KOPT-K1 (cell line): ENCODE results near the gene CDK5RAP1.
"Not testable (repeated sequence)": the region's sequence is repeated elsewhere in the genome, so short reads cannot be mapped to it uniquely, and the experiment has no call there.

ENCODE experiments used
- H3K27ac ChIP-seq: fragments of 200-600 bp; sonication (generic); 2 replicates; pipeline ENCODE4 v1.5.1; 2016; ENCODE audit warnings: antibody characterized with exemption, mild to moderate bottlenecking, low read depth, low read length; ENCODE audit not compliant: poor library complexity, severe bottlenecking
- H3K36me3 ChIP-seq: fragments of 200-600 bp; sonication (generic); 2 replicates; pipeline ENCODE4 v1.5.1; 2017; ENCODE audit warnings: antibody characterized with exemption, mild to moderate bottlenecking, low read length, moderate library complexity; ENCODE audit not compliant: insufficient read depth
- H3K9me3 ChIP-seq: fragments of 200-600 bp; sonication (generic); 2 replicates; pipeline ENCODE4 v1.5.1; 2017; ENCODE audit warnings: antibody characterized with exemption, low read length, mild to moderate bottlenecking; ENCODE audit not compliant: insufficient read depth, poor library complexity, severe bottlenecking

Gene CDK5RAP1, protein sequence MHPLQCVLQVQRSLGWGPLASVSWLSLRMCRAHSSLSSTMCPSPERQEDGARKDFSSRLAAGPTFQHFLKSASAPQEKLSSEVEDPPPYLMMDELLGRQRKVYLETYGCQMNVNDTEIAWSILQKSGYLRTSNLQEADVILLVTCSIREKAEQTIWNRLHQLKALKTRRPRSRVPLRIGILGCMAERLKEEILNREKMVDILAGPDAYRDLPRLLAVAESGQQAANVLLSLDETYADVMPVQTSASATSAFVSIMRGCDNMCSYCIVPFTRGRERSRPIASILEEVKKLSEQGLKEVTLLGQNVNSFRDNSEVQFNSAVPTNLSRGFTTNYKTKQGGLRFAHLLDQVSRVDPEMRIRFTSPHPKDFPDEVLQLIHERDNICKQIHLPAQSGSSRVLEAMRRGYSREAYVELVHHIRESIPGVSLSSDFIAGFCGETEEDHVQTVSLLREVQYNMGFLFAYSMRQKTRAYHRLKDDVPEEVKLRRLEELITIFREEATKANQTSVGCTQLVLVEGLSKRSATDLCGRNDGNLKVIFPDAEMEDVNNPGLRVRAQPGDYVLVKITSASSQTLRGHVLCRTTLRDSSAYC

DNA sequence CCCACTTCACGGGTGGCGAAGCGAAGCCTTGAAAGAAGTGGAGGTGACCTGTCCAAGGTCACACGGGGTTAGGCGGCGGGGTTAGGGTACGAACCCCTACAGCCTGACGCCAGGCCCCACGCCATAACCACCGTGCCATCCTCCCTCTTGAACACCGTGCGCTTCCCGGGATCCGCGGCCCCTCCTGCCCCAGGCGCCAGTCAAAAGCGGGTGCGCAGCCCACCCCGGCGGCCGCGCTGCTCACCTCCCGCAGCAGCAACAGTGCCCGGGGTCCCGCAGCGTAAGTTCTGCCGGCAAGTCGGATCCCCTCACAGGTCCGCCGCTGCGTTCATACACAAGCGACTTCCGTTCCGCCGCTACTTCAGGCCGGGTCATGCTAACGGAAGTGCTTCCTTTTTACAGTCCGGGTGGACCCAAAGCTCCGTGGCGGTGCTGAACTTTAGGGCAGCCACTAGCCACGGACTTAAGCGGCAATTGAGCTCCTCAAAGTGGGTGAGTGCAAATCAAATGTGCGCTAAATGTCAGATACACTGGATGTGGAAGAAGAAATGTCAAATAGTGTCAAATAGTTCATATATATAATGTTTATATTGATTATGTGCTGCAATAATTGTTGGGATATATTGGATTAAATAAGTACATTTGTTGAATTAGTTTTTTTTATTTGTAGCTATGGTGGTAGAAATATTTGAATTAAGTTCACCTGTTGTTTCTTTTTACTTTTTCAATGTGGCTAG lies at the start of gene CDK5RAP1:
Gene CDK5RAP1, minus strand, starts transcription at position 336 of the 737 bp plus-strand sequence. CDS start 4,455 bp downstream, outside the sequence.
- H3K36me3 ChIP-seq: peaks cover 16% of the 10 kb centered on the region; the same call in 1 of the 2 replicates
- no peaks in the 10 kb centered on the region for H3K9me3 ChIP-seq
- peak within 1 kb of the TSS; percentile 60 for H3K27ac ChIP-seq

DNA sequence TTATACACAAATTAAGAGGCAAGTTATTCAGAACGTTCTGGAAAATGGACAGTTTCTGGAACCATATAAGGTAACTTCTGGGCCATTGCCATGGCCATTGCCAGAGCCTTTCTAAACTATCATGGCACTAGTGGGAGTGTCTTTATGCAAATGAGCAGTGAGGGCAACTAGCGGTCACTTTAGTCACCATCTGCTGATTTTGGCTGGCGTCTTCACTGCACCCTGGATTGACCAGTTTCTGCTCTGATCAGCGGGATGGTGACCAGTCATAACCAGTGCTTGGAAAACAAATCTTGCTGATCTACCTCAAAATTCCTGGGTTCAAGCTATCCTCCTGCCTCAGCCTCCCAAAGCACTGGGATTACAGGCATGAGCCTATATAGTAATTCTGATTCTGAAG lies 49.5 kb upstream of the CDK5RAP1 start:
- Histone ChIP-seq H3K27ac (no peak overlapping the region), H3K36me3 (no peaks in the 10 kb centered on the region), H3K9me3 (peaks cover 7% of the 10 kb centered on the region)

DNA sequence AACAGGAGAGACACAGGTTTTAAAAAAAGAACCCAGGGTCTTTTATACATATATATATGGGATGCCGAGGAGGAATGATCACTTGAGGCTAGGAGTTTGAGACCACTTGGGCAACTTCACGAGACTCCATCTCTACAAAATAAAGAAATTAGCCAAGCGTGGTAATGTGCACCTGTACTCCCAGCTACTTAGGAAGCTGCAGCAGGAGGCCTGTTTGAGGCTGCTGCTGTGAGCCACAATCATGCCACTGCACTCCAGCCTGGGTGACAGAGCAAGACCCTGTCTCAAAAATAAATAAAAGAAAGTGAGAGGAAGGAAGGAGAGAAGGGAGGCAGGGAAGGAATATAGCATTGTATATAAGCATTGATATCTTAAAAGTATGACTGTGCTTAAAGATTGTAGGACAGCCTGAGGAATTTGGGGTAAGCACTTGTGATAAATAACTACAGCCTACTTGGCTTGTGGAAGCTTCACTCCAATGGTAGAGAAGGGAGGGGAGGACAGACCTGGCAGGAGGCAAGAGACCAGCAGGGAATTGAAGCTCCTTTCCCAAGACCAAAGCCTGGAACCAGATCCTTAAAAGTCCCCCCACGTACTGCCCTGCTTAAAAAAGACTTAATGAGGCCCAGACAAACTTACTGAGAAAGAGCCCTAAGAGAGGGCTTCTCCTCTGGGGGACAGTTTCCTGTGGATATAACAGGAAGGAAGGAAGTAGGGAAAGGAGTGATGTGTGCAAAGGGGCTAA lies 44.7 kb upstream of the CDK5RAP1 start:
- H3K9me3 ChIP-seq: peaks cover 7% of the 10 kb centered on the region
- H3K27ac ChIP-seq: no peak overlapping the region
- no peaks in the 10 kb centered on the region for H3K36me3 ChIP-seq

DNA sequence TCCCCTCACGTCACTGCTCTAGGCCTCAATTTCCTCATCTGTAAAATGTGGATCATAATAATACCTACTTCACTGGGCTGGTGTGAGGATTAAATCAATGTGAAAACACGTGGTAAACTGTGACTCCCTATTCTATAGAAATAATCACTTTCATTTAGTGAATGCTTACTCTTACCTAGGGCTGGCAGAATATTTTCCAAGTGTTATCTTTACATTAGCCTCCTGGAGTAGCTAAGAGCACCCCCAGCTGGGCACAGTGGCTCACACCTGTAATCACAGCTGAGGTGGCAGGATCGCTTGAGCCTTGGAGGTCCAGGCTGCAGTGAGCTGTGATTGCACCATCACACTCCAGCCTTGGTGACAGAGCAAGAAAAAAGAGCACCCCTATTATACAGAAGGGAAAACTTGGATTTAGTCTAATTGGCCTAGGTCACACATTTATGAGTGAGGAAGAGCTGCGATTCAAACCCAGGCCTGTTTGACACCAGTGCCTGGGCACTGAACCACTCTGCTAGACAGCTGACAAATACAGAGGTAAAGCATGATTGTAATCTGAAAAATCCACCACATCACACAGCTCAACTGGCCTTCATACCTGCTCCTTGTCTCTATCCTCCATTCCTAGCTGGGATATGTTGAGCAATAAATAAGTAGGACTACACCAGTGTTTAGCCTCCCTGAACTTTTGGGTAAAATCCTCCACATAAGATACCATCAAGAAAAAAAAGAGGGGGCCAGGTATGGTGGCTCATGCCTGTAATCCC lies 43.7 kb upstream of the CDK5RAP1 start:
- Histone ChIP-seq H3K36me3 (no peaks in the 10 kb centered on the region), H3K27ac (peak overlapping the region; percentile 70), H3K9me3 (peaks cover 7% of the 10 kb centered on the region)

DNA sequence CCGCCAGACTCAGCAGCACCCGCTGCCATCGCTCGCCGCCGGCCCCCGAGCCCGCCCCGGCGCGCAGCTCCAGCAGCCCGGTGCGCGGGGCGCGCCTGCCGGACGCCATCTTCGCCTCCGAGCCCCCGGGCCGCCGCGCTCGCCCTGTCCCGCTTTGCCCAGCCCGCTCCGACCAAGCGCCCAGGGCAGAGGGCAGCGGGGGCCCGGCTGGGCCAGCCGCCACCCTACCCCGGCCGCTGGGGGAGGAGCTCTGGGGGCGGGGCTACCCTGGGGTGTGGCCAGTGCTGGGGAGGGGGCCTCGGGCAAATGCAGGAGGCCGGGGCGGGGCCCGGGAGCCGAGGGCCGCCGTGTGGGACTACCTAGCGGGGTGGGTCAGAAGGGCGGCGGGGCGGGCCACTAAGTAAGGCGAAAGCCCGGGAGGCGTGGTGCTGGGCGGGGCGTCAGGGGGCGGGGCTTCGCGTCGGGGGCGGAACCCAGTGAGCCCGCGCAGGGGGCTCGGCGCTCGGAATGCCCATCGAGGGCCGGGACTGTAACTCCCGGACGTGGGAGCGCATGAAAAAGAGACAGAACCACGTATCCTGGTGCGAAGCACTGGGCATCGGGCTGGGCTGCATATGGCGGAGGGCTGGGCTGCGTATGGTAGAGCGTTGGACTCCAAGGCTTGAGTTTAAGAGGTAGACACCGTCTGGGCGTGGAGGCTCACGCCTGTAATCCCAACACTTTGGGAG lies 42.4 kb upstream of the CDK5RAP1 start, which contains the start of gene SNTA1:
Gene SNTA1, minus strand, starts transcription at position 252 of the 728 bp plus-strand sequence. Its CDS starts 143 bp downstream, at position 109.
- Histone ChIP-seq H3K27ac (peak within 1 kb of the TSS; percentile 70), H3K36me3 (no peaks in the 10 kb centered on the region), H3K9me3 (peaks cover 5% of the 10 kb centered on the region)

DNA sequence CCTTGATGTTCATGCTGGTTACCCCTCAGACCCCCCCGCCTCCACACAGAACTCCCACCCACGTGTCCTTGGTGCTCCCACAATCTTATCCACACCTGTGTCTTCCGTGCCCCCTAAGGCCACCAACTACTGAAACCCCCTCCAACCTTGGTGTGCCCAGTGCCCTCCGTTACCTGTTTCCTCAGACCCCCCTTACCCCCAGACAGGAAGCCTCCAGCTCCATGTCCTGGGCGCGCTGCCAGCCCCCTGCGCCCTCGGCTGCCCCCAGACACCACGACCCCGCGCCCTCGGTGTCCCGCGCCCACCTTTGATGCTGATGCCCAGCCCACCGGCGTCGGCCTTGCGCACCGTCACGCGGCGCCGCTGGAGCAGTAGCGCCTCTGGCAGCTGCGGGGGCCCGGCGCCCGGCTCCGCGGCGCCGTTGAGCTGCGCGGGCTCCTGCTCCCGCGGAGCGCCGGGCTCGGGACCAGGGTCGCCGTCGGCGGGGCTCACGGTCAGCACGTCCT lies 41.7 kb upstream of the CDK5RAP1 start:
- Histone ChIP-seq H3K36me3 (no peaks in the 10 kb centered on the region), H3K9me3 (no peaks in the 10 kb centered on the region), H3K27ac (peak overlapping the region; percentile 70)

DNA sequence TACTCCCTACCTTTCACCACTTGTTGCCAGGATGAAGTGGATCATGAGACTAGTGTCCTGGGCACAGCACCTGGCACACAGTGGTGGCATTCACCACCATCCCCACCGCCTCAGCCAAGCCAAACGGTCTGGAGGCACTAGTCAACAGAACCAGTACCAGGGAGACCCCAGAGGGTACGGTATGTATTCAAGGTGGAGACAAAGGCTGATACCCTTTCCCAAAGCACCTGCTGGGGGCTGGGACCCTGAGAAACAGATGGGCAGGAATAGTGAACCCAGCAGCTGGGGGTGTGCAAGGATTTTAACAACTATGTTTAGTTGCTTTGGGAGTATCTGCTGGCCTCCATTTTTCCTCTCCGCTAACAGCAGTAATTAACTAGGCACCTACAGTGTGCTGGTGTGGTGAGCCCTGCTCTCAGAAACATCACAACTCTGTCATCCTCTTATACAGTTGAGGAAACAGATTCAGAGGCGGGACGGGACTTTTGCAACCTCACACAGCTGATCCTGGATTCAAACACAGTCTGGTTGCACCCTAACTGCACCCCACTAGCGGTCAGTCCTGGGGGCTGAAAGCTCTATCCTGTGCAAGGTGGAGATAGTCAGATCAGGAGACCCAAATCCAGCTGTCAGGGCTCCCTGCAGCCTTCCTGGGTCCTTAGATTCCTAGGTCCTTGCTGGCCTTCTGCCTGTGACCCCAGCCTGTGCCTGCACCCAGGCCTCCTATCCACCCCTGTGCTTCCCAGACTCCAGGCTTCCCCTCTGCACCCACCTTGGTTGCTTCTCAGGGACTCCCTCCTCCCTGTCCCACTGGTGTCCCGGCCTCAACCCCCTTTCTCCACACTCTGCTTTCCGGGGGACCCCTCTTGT lies 41.1 kb upstream of the CDK5RAP1 start:
- Histone ChIP-seq H3K36me3 (no peaks in the 10 kb centered on the region), H3K27ac (no peak overlapping the region)

DNA sequence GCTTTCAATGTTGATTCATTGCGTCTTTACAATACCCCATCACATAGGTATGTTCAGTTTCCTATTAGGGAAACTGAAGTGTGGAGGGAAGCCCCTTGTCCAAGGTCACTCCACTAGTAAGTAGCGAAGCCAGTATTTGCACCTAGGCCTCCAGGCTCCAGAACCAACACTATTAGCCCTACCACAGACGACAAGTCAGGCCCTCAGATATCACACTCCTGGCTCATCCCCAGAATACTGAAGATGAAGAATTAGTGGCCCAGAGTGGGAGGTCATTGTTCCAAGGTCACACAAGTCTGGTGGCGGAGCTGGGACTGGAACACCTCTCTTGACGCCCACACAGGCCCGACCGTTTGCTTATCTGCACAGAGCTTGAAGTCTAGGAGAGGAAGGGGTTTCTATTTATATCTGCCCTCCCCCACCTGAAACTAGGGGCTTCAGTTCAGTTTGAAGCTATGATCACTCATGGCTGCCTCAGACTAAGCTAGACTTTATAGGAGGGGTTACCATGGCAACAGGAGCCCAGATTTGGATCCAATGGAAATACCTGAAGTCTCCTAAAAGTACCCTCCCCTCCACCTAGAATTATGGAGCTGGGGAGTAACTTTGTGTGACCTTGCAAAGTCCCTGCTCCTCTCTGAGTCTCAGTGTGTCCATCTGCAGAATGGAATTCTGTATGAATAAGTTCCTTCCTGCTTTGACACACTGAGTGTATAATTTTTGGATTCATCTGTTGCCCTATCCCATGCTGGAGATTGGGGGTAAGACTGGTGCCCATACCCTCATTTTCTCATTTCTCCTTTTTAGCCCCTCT lies 40.0 kb upstream of the CDK5RAP1 start:
- Histone ChIP-seq H3K9me3 (no peaks in the 10 kb centered on the region), H3K36me3 (no peaks in the 10 kb centered on the region), H3K27ac (no peak overlapping the region)

More for the DNA sequence above, 41.1 kb upstream of the CDK5RAP1 start:
- H3K9me3 ChIP-seq: no peaks in the 10 kb centered on the region

DNA sequence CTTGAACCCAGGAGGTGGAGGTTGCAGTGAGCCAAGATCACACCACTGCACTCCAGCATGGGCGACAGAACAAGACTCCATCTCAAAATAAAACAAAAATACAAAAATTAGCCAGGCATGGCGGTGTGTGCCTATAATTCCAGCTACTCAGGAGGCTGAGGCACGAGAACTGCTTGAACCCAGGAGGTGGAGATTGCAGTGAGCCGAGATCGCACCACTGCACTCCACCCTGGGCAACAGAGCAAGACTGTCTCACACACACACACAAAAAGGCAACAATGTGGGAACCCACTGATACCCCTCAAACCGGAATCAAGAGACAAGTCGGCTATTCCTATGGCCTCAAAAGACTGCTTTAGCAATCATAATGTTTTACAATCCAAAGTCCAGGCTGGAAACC lies 39.2 kb upstream of the CDK5RAP1 start:
- H3K27ac ChIP-seq: not testable (repeated sequence)

DNA sequence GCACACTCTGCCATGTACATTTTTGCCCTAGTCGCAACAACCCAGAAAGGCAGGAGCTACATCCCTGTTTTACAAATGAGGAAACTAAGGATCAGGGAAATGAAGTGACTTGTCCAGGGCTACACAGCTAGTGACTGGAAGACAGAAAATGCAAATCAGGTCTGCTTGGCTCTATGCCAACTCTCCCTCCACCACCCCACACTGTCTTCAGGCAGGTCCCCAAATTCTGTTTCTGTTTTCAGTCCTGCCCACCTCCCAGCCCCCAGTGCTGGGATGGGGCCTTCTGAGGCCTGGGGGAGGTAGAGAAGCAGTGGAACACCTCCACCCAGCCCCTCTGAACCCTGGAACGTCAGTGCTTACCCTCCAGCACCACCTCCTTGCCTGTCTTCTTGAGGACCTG lies 37.2 kb upstream of the CDK5RAP1 start:
- no peak overlapping the region for H3K27ac ChIP-seq
- H3K9me3 ChIP-seq: no peaks in the 10 kb centered on the region
- H3K36me3 ChIP-seq: no peaks in the 10 kb centered on the region

More for the DNA sequence above, 39.2 kb upstream of the CDK5RAP1 start:
- not testable (repeated sequence) for H3K36me3 ChIP-seq, H3K9me3 ChIP-seq

DNA sequence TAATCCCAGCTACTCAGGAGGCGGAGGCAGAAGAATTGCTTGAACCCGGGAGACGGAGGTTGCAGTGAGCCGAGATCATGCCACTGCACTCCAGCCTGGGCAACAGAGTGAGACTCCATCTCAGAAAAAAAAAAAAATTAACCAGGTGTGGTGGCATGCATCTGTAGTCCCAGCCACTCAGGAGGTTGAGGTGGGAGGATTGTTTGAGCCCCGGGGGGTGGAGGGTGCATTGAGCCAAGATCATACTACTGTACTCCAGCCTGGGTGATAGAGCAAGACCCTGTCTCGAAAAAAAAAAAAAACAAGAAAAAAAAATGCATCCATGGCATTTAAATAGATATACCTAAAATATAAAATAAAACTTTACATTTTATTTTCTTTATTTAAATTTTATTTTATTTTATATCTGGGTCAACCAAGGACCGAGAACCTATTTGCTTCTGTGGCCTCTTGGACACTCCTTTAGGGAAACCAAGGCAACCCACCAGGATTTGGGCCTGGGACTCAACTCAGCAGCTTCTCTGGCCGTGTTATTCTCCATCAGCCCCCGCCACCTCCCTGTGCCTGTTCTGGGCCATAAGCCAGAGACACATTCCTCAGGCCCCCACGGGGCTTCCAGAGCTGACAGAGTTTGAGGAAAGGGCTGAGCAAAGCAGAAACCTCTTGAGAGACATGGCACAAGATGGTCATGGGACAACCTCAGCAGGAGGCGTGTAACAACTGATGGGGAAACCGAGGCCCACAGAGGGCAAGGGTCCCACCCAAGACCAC lies 36.0 kb upstream of the CDK5RAP1 start:
- Histone ChIP-seq H3K36me3 (no peaks in the 10 kb centered on the region), H3K27ac (no peak overlapping the region), H3K9me3 (no peaks in the 10 kb centered on the region)
